COR-L47 (cell line): ENCODE data around the gene PAX2.

Source experiments
- DNase-seq: peaks from one replicate; lab custom pipeline; 2025; lab: John Stamatoyannopoulos, UW

Gene PAX2

DNA sequence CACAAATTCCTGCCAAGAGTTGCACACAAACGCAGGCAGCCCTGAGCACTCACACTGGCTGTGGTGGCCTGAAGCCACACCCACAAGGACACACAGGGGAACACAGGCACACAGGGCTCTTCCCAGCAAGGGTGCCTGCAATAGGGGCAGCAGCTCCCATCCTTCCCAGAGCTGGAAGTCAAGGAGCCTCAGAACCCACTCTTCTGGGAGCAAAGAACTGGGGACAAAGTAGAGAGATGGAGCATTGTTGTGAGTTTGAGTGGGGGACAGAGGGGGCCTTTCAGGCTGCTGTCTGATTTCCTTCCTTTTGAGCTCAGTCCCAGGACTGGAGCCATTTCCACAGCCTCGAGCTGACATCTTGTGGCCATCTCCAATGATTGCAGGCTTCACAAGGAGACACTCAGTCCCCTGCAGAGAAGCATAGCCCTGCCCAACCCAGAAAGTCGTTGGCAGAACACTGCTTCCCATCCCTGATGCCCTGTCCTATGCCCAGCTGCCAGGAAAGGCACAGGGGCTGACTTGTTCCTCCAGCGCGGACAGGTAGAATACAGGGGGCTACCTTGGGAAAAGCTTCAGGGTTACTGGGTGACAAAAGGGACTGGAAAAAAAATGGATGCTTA, 133.0 kb downstream of the PAX2 start:
- peak; percentile 38 for DNase-seq
